Kidney epithelial cell (primary cell): Measurements from ENCODE around the gene KRT24. TPM values are rescaled to one million over a fixed set of nuclear protein-coding genes. Genes with fewer than 3 reads are reported as not detected.

Source experiments
- DNase-seq: peaks from one replicate; pipeline ENCODE4 v3.0.0-alpha.2; 2010; ENCODE audit warnings: low read depth
- H3K27me3 ChIP-seq: 2 replicates; pipeline ENCODE4 v1.6.0; 2011; ENCODE audit warnings: low read length; ENCODE audit not compliant: control insufficient read depth, insufficient read depth
- H3K36me3 ChIP-seq: 2 replicates; pipeline ENCODE4 v1.5.1; 2011; ENCODE audit warnings: low read length; ENCODE audit not compliant: control insufficient read depth, insufficient read depth
- H3K4me3 ChIP-seq: 2 replicates; pipeline ENCODE4 v1.5.1; 2011; ENCODE audit warnings: low read depth, mild to moderate bottlenecking, control low read depth, low read length
- CTCF ChIP-seq: IDR thresholded peaks from 2 replicates; pipeline ENCODE4 v1.5.1; 2011; ENCODE audit warnings: mild to moderate bottlenecking, moderate library complexity, low read length, control low read depth, inconsistent platforms; ENCODE audit not compliant: insufficient read depth, poor library complexity, severe bottlenecking
- total RNA-seq: library from RNA; depleted of rRNA; stranded (reverse); fragments of >200 nt; gene quantifications from 2 replicates; pipeline ENCODE4 v1.2.3, GENCODE V29; 2015

Gene KRT24
- total RNA-seq, 1 donor from 2014 or later: not detected

- no peaks in the 10 kb centered on the region for H3K27me3 ChIP-seq
- no peak overlapping the region for H3K4me3 ChIP-seq
- no peaks in the 10 kb centered on the region for H3K36me3 ChIP-seq
- no peak for TF ChIP-seq CTCF
- DNase-seq: no peak
Observed at GRCh38 chr17:40659911-40660310, 43.6 kb downstream of the KRT24 start.

- DNase-seq: no peak
- TF ChIP-seq CTCF: no peak
- no peaks in the 10 kb centered on the region for H3K36me3 ChIP-seq
- no peak overlapping the region for H3K4me3 ChIP-seq
- no peaks in the 10 kb centered on the region for H3K27me3 ChIP-seq
Observed at GRCh38 chr17:40658396-40658795, 45.2 kb downstream of the KRT24 start.

GRCh38 chr17:40651939-40652338 lies 51.6 kb downstream of the KRT24 start:
- no peaks in the 10 kb centered on the region for H3K27me3 ChIP-seq
- TF ChIP-seq CTCF: no peak
- H3K4me3 ChIP-seq: no peak overlapping the region
- H3K36me3 ChIP-seq: no peaks in the 10 kb centered on the region
- DNase-seq: no peak

- TF ChIP-seq CTCF: no peak
- DNase-seq: no peak
Observed at GRCh38 chr17:40648384-40648968, 55.1 kb downstream of the KRT24 start.

More at GRCh38 chr17:40648384-40648968, 55.1 kb downstream of the KRT24 start:
- Histone ChIP-seq H3K4me3 (peak overlapping the region; percentile 91), H3K36me3 (no peaks in the 10 kb centered on the region), H3K27me3 (no peaks in the 10 kb centered on the region)

Other genes starting within 250 kb of the KRT24 start
- 0.34 TPM in 1 of 2 replicates, not detected in the other for gene TNS4, start 202.1 kb downstream of the KRT24 start, total RNA-seq
- gene CCR7, start 138.3 kb downstream of the KRT24 start, total RNA-seq: not detected in 2 replicates
- gene SMARCE1, start 55.9 kb downstream of the KRT24 start, total RNA-seq: 105 and 115 TPM in 2 replicates
- gene KRT222, start 38.6 kb downstream of the KRT24 start, total RNA-seq: not detected in 2 replicates
- not detected in 2 replicates for gene KRT25, start 51.6 kb upstream of the KRT24 start, total RNA-seq
- not detected in 2 replicates for gene KRT26, start 68.4 kb upstream of the KRT24 start, total RNA-seq
- gene KRT27, start 78.8 kb upstream of the KRT24 start, total RNA-seq: not detected in 2 replicates
- not detected in 2 replicates for gene KRT28, start 96.2 kb upstream of the KRT24 start, total RNA-seq
- 24.5 and 29.9 TPM in 2 replicates for gene KRT10, start 118.9 kb upstream of the KRT24 start, total RNA-seq
- gene KRT12, start 163.5 kb upstream of the KRT24 start, total RNA-seq: not detected in 2 replicates
- gene KRT20, start 181.5 kb upstream of the KRT24 start, total RNA-seq: not detected in 2 replicates
- 24.2 and 25.9 TPM in 2 replicates for gene KRT23, start 233.9 kb upstream of the KRT24 start, total RNA-seq